MM.1S (cell line): ENCODE data around the gene ZFP62.

Experiments used
- DNase-seq: peaks from one replicate; pipeline ENCODE4 v3.0.0-alpha.2; 2015
- H2AFZ ChIP-seq: fragments of 300-600 bp; sonication (generic); 2 replicates; pipeline ENCODE4 v1.6.0; 2016; ENCODE audit warnings: antibody characterized with exemption, low read length
- H3F3A ChIP-seq: fragments of 300-600 bp; sonication (generic); 2 replicates; pipeline ENCODE4 v1.6.1; 2016; ENCODE audit warnings: mild to moderate bottlenecking, antibody characterized with exemption, low read length, moderate library complexity, mixed read lengths; ENCODE audit not compliant: insufficient read depth
- H3K27ac ChIP-seq: fragments of 300-600 bp; sonication (generic); 2 replicates; pipeline ENCODE4 v1.5.1; 2016; ENCODE audit warnings: mild to moderate bottlenecking, low read length
- H3K27me3 ChIP-seq: fragments of 300-600 bp; sonication (generic); replicated peaks from 2 replicates; pipeline ENCODE4 v1.6.0; 2016; ENCODE audit warnings: low read length; ENCODE audit not compliant: insufficient read depth
- H3K36me3 ChIP-seq: fragments of 300-600 bp; sonication (generic); replicated peaks from 2 replicates; pipeline ENCODE4 v1.6.1; 2016; ENCODE audit warnings: mild to moderate bottlenecking, low read length, mixed read lengths; ENCODE audit not compliant: insufficient read depth
- H3K4me1 ChIP-seq: fragments of 300-600 bp; sonication (generic); 2 replicates; pipeline ENCODE4 v1.6.1; 2016; ENCODE audit warnings: low read length, mixed read lengths
- H3K4me2 ChIP-seq: fragments of 300-600 bp; sonication (generic); 2 replicates; pipeline ENCODE4 v1.6.0; 2016; ENCODE audit warnings: low read depth, low read length
- H3K4me3 ChIP-seq: fragments of 300-600 bp; sonication (generic); 2 replicates; pipeline ENCODE4 v1.5.1; 2016; ENCODE audit warnings: low read length, mixed read lengths
- H3K79me2 ChIP-seq: fragments of 300-600 bp; sonication (generic); 2 replicates; pipeline ENCODE4 v1.6.1; 2016; ENCODE audit warnings: mixed run types, low read length, mixed read lengths
- H3K9ac ChIP-seq: fragments of 300-600 bp; sonication (generic); 2 replicates; pipeline ENCODE4 v1.6.1; 2016; ENCODE audit warnings: low read length, mixed read lengths
- H3K9me2 ChIP-seq: fragments of 300-600 bp; sonication (generic); replicated peaks from 2 replicates; pipeline ENCODE4 v1.6.1; 2016; ENCODE audit warnings: mild to moderate bottlenecking, low read length, mixed read lengths; ENCODE audit not compliant: insufficient read depth
- H3K9me3 ChIP-seq: fragments of 300-600 bp; sonication (generic); replicated peaks from 2 replicates; pipeline ENCODE4 v1.6.1; 2016; ENCODE audit warnings: mild to moderate bottlenecking, low read length, mixed read lengths; ENCODE audit not compliant: insufficient read depth
- H4K20me1 ChIP-seq: fragments of 300-600 bp; sonication (generic); 2 replicates; pipeline ENCODE4 v1.6.1; 2016; ENCODE audit warnings: mild to moderate bottlenecking, low read length, moderate library complexity, mixed read lengths; ENCODE audit not compliant: insufficient read depth
- EZH2 ChIP-seq: fragments of 300-600 bp; sonication (generic); optimal IDR thresholded peaks from 2 replicates; pipeline ENCODE3; 2017; ENCODE audit warnings: low read depth, mild to moderate bottlenecking, antibody characterized with exemption, low read length, mixed read lengths
- EZH2phosphoT487 ChIP-seq: fragments of 300-600 bp; sonication (generic); IDR thresholded peaks from 2 replicates; pipeline ENCODE4 v1.6.1; 2018; ENCODE audit warnings: antibody characterized with exemption, low read length
- TF ChIP-seq, protein P1 (sequence below): fragments of 300-600 bp; sonication (generic); IDR thresholded peaks from 2 replicates; pipeline ENCODE4 v1.5.1; 2016; ENCODE audit warnings: antibody characterized with exemption, low read length, mixed read lengths

Gene ZFP62

DNA sequence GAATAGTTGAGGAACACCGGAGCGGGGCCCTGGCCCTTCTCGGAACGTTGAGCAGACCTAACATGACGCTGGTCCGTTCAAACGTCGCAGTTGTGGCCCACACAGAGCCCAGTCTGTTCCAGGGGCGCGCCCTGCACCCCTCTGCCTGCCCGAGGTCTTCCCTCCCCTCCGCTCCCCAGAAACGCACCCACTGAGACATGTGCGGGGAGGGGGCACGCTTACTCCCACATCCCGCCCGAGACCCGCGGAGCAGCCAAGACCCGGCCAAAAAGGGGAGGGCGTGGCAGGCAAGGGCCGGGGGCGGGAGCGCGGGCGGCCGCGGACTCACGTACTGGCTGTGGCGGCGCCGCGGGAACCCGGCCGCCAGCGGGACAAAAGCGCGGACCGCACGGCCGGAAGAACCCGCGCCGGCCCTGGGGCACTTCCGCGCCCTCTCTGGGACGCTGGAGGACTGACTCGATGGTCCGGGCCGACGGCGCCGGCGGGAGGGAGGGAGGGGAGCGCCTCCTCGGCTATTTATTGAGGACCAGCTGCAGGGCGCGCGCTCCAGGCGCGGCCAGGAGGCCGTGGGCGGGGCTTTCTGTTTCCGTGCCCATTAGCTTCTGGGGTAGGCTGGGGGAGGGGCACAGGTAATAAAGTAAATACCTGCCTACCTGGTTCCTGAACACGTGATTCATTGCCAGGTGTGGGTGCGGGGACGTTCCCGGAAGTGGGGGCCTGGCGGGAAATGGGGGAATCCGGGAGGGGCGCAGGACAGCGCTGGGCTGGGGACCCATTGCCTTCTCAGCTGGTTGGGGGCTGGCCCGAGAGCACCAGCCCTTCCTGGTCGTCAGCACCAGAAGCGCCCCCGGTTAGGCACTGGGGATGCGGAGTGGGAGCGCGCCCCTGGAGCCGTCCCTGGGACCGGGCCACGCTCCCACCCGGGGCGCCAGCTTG, at the start of gene ZFP62:
Gene ZFP62, minus strand, starts transcription at position 390 of the 936 bp plus-strand sequence. Its CDS starts 57 bp downstream, at position 333.
- no peaks in the 10 kb centered on the region for H3K27me3 ChIP-seq
- H4K20me1 ChIP-seq: no peaks in the 10 kb centered on the region
- peaks cover 6% of the 10 kb centered on the region for H3K4me1 ChIP-seq
- H3K4me3 ChIP-seq: peak within 1 kb of the TSS; percentile 99
- H3K36me3 ChIP-seq: no peaks in the 10 kb centered on the region
- peak within 1 kb of the TSS; percentile 97 for H3K9ac ChIP-seq
- peaks cover 22% of the 10 kb centered on the region for H3F3A ChIP-seq
- TF ChIP-seq, protein P1, sequence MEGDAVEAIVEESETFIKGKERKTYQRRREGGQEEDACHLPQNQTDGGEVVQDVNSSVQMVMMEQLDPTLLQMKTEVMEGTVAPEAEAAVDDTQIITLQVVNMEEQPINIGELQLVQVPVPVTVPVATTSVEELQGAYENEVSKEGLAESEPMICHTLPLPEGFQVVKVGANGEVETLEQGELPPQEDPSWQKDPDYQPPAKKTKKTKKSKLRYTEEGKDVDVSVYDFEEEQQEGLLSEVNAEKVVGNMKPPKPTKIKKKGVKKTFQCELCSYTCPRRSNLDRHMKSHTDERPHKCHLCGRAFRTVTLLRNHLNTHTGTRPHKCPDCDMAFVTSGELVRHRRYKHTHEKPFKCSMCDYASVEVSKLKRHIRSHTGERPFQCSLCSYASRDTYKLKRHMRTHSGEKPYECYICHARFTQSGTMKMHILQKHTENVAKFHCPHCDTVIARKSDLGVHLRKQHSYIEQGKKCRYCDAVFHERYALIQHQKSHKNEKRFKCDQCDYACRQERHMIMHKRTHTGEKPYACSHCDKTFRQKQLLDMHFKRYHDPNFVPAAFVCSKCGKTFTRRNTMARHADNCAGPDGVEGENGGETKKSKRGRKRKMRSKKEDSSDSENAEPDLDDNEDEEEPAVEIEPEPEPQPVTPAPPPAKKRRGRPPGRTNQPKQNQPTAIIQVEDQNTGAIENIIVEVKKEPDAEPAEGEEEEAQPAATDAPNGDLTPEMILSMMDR: no peak
- TF ChIP-seq EZH2phosphoT487: no peak
- no peak for TF ChIP-seq EZH2
- H2AFZ ChIP-seq: peak within 1 kb of the TSS; percentile 96
- H3K27ac ChIP-seq: peak within 1 kb of the TSS; percentile 97
- DNase-seq: peak; percentile 96
- no peaks in the 10 kb centered on the region for H3K9me2 ChIP-seq
- peaks cover 20% of the 10 kb centered on the region for H3K79me2 ChIP-seq
- peak within 1 kb of the TSS; percentile 85 for H3K4me2 ChIP-seq
- H3K9me3 ChIP-seq: no peaks in the 10 kb centered on the region

- Histone ChIP-seq H3K9ac (no peak overlapping the region), H3K9me2 (no peaks in the 10 kb centered on the region), H3K9me3 (no peaks in the 10 kb centered on the region), H3K4me1 (no peaks in the 10 kb centered on the region), H3K4me3 (no peak overlapping the region), H3K79me2 (no peaks in the 10 kb centered on the region), H3K4me2 (no peak overlapping the region), H3K36me3 (no peaks in the 10 kb centered on the region), H3F3A (no peaks in the 10 kb centered on the region), H2AFZ (no peak overlapping the region), H3K27ac (no peak overlapping the region), H4K20me1 (no peaks in the 10 kb centered on the region), H3K27me3 (no peaks in the 10 kb centered on the region)
- DNase-seq: no peak
- no peak for TF ChIP-seq EZH2
- no peak for TF ChIP-seq EZH2phosphoT487
- TF ChIP-seq, protein P1: no peak
These were observed 49.7 kb upstream of the ZFP62 start for GRCh38 chr5:180910735-180911134.

- Histone ChIP-seq H3K36me3 (no peaks in the 10 kb centered on the region), H3F3A (no peaks in the 10 kb centered on the region), H3K27me3 (no peaks in the 10 kb centered on the region), H3K9me2 (no peaks in the 10 kb centered on the region), H3K79me2 (no peaks in the 10 kb centered on the region), H3K4me3 (no peak overlapping the region), H3K27ac (no peak overlapping the region), H3K9ac (no peak overlapping the region), H4K20me1 (no peaks in the 10 kb centered on the region), H3K4me2 (no peak overlapping the region), H2AFZ (no peak overlapping the region), H3K9me3 (no peaks in the 10 kb centered on the region), H3K4me1 (no peaks in the 10 kb centered on the region)
- TF ChIP-seq, protein P1: no peak
- no peak for TF ChIP-seq EZH2
- TF ChIP-seq EZH2phosphoT487: no peak
- no peak for DNase-seq
These were observed 49.1 kb upstream of the ZFP62 start for GRCh38 chr5:180910182-180910581.
